Fibroblast of lung (primary cell): Measurements from ENCODE around the gene NHERF2.

Experiments
- EZH2 ChIP-seq: IDR thresholded peaks from 2 replicates; pipeline ENCODE4 v1.5.1; 2012; ENCODE audit warnings: low read length, control low read depth, mild to moderate bottlenecking; ENCODE audit errors: missing control alignments
- TF ChIP-seq, protein P1 (sequence below), 2 donors: IDR thresholded peaks in 1 of 2; conservative IDR thresholded peaks in 1 of 2; 1 replicate in 1 of 2; 2 replicates in 1 of 2; pipeline ENCODE4 v1.5.1; 2011 to 2012; ENCODE audit warnings: low read length in 2 of 2, control low read depth in 1 of 2, inconsistent platforms in 1 of 2, low read depth in 1 of 2, mild to moderate bottlenecking in 1 of 2

DNA sequence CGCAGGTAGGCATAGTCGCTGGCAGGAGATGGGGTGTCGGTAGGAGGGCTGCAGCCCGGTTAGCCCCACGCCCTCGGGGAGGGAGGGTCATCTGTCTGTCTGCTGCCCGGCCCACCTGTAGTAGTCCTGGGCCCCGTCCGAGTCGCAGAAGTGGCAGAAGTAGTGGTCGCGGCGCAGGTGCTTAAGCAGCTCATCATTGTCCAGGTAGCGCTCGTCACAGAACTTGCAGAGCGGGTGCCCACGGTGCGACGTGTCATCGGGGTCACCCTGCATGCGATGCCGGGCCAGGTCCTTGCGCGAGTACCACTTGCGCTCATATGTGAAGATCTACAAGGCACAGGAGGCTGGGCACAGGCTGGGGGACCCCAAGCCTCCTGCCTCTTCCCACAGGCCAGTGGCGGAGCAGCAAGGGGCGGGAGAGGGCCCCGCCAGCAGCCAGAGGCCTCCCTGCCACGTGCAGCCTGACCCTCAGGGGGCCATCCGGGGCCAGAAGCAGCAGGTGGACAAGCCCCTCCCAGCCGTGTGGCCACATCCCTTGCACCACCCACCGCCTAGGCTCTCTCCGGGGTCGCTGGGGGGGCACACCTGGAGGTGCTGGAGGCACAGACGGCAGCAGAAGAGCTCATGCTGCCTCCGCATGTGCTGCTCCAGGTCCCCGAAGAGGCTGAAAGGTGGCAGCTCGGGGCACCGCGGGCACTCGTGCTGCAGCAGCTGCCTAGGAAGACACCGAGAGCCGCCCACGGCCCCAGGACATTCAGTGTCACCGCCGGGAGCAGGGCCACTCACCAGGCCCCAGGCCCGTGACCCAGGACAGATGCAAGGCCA lies 24.1 kb upstream of the NHERF2 start:
- TF ChIP-seq, protein P1, sequence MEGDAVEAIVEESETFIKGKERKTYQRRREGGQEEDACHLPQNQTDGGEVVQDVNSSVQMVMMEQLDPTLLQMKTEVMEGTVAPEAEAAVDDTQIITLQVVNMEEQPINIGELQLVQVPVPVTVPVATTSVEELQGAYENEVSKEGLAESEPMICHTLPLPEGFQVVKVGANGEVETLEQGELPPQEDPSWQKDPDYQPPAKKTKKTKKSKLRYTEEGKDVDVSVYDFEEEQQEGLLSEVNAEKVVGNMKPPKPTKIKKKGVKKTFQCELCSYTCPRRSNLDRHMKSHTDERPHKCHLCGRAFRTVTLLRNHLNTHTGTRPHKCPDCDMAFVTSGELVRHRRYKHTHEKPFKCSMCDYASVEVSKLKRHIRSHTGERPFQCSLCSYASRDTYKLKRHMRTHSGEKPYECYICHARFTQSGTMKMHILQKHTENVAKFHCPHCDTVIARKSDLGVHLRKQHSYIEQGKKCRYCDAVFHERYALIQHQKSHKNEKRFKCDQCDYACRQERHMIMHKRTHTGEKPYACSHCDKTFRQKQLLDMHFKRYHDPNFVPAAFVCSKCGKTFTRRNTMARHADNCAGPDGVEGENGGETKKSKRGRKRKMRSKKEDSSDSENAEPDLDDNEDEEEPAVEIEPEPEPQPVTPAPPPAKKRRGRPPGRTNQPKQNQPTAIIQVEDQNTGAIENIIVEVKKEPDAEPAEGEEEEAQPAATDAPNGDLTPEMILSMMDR (conservative IDR thresholded peaks at IDR 0.05 in 1 of 2, IDR thresholded peaks at IDR 0.05 in 1 of 2; ENCODE audit: low read depth in 1 of 2, low read length in 2 of 2): no peak
- no peak for TF ChIP-seq EZH2
